ENCODE results near the gene ACVR1B.

ACVR1B gene

GRCh38 chr12:51951199-51951842 is at the start of gene ACVR1B:
Gene ACVR1B, plus strand, starts transcription at chr12:51951699. Its CDS starts 45 bp downstream, at chr12:51951744.
- peak; percentile 91 for DNase-seq

- no peak for DNase-seq
Observed at GRCh38 chr12:51901881-51902280, 49.6 kb upstream of the ACVR1B start.

DNA sequence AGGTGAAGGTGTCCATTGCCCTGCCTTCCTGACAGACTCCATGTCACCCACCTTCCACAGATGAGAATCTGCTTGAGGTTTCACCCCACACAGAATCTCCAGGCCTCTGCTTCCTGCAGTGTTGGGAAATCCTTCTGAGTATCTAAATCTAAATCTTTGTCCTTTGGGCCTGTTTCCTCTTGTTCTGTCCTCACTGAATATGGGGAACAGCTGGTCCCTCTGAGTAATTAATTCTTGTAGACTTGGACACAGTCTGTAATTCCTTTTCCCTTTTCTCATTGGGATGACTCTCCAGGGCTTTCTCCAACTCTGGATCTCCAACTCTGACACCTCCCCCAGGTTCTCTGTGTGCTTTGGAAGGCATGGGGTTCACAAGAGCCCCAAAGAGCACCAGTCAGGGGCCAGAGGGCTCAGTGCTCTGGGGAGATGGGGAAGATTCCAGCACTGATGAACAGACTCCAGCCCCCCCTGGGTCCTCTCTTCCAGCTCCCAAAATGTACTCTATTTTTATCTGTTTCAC is 46.5 kb upstream of the ACVR1B start:
- no peak for DNase-seq

DNA sequence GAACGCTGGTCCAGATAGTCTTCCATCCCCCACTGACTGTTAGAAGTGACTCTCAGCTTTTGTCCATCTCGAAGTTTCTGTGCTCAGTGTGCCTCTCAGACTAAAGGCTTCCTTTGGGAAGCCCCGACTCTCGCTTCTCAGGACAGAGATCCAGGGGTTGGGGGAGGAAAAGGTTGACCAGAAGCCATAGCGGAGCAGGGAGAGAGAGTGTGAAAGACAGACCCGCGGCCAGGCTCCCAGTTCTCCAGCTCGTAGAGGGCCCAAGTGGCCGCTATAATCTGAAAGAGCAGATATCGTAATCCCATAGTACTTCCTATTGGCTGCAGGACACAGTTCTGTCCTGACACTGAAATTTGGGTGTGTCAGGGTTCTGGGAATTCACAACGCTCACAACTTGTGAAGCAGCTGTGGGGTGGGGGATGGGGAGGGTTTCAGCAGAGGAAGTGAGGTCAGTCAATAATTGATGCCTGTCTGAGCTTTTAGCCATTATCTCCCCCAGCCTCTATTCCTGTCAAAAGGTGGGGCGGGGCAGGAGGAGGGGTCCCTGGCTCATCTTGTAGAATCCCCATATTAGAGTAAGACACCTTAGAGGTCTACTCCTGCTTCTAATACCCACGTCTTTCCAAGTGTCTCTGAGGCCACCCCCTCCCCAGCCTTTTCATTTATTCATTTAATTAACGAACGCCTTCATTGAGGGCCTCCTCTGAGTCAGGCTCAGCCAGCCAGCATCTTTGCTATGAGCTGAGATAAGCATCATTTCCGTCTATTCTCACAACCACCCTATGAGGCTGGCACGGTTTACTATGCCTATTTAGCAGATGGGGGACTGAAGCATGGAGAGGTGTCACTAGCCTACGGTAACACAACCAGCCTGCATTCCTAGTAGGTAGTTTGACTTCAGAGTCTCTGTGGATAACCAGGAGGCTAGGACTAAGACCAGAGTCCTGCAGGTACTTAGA is 45.7 kb upstream of the ACVR1B start:
- DNase-seq: no peak

DNA sequence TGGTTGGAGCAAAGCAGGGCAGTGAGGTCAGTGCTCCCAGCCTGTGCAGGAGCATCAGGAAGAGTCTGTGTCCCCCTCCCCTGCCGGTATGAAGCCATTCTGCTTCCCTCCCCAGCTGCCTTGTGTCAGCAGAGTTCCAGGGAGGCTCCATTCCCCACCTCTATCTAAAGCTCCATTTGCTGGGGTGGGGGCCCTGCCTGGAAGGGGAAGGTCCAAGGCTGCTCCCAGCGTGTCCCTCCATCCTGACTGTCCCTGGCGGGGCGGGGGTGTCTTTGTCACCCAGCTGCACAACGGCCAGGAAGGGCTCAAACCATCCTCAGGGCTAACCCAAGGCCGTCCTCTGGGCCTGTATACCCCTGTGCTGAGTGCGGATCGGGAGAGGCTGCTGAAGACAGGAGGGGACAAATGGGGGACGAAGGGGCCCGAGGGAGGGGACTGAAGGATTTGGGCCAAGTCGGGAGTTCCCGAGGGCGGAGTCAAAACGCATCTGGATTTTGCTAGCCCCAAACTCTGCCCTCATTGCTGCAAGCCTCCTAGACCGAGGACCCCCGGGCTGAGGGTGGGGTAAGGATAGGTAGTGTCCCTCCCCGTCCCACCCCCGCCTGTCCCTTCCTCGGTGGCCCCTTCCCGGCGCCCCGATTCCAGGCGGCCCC is 44.9 kb upstream of the ACVR1B start:
- no peak for DNase-seq

- DNase-seq: no peak
Observed at GRCh38 chr12:51907083-51907855, 44.2 kb upstream of the ACVR1B start, which contains the start of gene ACVRL1. Gene ACVRL1, plus strand, starts transcription at chr12:51907504. Its CDS starts 4,971 bp downstream, at chr12:51912475.

- DNase-seq: no peak
Observed at GRCh38 chr12:51907856-51908425, 43.6 kb upstream of the ACVR1B start.

GRCh38 chr12:51908876-51909592 is 42.5 kb upstream of the ACVR1B start:
- DNase-seq: no peak

- DNase-seq: no peak
Observed at GRCh38 chr12:51910168-51910567, 41.3 kb upstream of the ACVR1B start.

- no peak for DNase-seq
Observed at GRCh38 chr12:51910691-51911090, 40.8 kb upstream of the ACVR1B start.

DNA sequence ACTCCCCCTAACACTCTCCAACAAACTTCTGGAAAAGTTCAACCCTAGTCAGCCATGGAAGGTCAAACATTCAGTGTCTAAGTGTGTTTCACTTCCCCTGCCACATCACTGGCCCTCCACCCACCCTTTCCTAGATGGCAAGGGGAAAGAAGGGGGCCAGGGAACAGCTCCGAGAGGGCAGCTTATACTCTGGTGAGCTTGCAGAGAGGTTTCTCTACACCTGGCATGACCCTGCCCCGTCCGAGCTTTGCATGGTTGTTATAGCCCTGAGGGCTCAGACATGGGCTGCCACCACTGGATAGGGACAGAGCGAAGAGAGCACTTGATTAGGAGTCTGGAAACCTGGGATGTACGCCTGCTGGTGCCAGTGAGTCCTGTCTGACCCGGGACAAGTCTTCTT is 40.2 kb upstream of the ACVR1B start:
- no peak for DNase-seq

DNA sequence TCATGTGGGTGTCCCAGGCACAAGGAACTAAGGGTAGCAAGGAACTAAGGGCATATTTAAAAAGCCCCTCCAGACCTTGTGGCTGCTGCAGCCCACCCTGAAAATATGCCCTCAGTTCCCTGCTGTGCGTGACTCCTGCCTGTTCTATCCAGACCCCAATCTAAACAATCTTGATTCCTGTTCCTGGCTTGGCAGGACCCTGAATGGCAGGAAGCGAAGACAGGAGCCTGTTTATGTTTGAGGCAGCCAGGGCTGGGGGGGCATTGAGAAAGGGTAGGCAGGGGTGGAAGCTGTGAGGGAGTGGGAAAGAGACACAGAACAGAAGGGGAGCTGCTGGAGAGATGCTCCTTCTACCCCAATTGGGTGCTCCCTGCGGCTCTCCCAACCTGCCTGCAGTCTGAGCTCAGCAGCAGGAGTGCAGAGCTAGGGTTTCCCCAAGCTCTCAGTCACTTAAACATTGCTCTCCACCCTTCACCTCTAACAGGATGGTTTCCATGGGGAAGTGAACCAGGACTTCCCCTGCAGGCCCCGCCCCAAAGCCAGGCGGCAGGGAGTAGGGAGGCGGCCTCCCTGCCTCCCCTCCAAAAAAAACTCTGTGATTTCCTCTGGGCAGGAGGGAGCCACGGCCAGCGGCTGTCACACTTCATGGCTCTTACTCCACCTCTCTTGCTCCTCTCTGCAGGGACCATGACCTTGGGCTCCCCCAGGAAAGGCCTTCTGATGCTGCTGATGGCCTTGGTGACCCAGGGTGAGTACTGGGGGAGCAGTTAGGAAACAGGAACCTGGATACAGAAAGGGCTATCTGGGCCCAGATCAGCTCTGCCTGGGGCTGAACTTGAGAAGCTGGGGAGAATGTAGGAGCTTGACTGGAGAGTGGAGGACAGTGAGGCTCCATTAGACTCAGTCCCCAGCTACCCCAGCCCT is 39.4 kb upstream of the ACVR1B start:
- DNase-seq: no peak

DNA sequence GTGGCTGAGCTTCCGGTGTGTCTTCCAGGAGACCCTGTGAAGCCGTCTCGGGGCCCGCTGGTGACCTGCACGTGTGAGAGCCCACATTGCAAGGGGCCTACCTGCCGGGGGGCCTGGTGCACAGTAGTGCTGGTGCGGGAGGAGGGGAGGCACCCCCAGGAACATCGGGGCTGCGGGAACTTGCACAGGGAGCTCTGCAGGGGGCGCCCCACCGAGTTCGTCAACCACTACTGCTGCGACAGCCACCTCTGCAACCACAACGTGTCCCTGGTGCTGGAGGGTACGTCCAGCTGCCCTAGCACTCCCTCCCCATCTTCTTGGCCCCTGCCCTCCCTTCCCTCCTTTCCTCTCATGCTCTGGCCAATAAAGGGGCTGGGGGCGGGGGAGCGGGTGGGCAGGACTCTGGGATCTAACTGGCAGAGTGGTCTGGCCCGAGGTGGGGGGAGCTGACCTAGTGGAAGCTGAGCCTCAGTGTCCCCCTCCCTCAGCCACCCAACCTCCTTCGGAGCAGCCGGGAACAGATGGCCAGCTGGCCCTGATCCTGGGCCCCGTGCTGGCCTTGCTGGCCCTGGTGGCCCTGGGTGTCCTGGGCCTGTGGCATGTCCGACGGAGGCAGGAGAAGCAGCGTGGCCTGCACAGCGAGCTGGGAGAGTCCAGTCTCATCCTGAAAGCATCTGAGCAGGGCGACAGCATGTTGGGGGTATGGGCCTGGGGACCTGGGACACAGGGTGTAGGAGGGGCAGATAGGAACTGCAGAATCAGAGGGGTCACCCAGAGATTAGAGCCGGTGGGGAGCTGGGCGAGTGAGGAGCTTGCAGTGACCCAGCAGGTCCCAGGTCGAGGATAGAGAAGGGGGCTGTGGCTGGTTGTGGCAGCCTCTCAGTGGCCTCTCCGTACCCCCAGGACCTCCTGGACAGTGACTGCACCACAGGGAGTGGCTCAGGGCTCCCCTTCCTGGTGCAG is 38.1 kb upstream of the ACVR1B start:
- DNase-seq: no peak

GRCh38 chr12:51914034-51914923 is 37.2 kb upstream of the ACVR1B start:
- no peak for DNase-seq

GRCh38 chr12:51915003-51915625 is 36.4 kb upstream of the ACVR1B start:
- DNase-seq: no peak

DNA sequence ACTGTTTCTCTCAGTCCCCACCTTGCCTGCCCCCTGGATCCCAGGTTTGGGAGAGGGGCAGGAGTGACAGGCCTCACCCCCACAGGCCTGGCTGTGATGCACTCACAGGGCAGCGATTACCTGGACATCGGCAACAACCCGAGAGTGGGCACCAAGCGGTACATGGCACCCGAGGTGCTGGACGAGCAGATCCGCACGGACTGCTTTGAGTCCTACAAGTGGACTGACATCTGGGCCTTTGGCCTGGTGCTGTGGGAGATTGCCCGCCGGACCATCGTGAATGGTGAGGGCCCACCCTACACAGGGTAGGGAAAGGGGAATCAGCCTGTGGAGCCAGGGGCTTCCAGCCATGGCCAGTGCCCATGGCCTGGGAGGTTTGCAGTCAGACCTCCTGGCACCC is 35.5 kb upstream of the ACVR1B start:
- DNase-seq: no peak

- DNase-seq: no peak
Observed at GRCh38 chr12:51917041-51917590, 34.4 kb upstream of the ACVR1B start.

Measured in CD4-positive, alpha-beta T cell treated with Interleukin-21 for 1 hour (primary cell).